ENCODE measurements around the gene ZNF598. TPM values are rescaled to one million over a fixed set of nuclear protein-coding genes. Genes with fewer than 3 reads are reported as not detected.

The ZNF598 gene
- total and polyA plus RNA-seq, 10 of the 15 experiments (the other 5 are each of a cell fraction or from before 2014, with no cell fraction given): 0.08 to 74.0 (median 14.4) TPM

DNA sequence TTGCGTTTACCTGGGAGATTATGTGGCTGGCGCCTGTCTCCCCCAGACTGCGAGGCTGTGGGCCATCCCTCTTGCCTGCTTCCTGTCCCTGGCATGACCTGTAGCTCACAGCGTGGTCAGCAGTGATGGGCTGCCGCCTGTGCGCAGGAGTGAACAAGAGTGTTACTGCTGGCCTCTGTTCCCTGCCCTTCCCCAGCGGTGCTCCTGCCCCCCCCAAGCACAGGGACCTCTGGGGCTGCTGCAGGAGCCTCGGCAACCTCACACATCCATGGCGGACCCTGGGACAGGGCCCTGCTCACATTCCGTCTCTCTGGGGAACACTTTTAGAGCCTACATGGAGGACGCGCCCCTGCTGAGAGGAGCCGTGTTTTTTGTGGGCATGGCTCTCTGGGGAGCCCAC lies 48.8 kb upstream of the ZNF598 start:
- SMC1A ChIA-PET (ENCODE audit: uncharacterized antibody, unreplicated experiment): no interaction called here
- POLR2A ChIA-PET: no interaction called here
- Histone ChIP-seq H3K9me3 (replicated peaks; ENCODE audit: control insufficient read depth, insufficient read depth, low read length) (no peaks in the 10 kb centered on the region), H3K27me3 (replicated peaks in 1 of 2; ENCODE audit: control insufficient read depth in 2 of 2, insufficient read depth in 2 of 2, low read length in 1 of 2) (no peaks in the 10 kb centered on the region), H2AFZ (ENCODE audit: control insufficient read depth, low read depth, low read length) (no peak overlapping the region), H3K79me2 (ENCODE audit: control insufficient read depth, insufficient read depth, low read length) (no peaks in the 10 kb centered on the region), H3K4me2 (ENCODE audit: control insufficient read depth, insufficient read depth) (no peak overlapping the region), H3K36me3 (ENCODE audit: control insufficient read depth in 2 of 2, insufficient read depth in 2 of 2, low read length in 1 of 2) (peaks cover 2 to 7% of the 10 kb centered on the region in 2 experiments; a peak in 2 of 4 replicates), H3K9ac (ENCODE audit: control insufficient read depth, insufficient read depth, low read length) (no peak overlapping the region), H3K4me1 (ENCODE audit: control insufficient read depth, insufficient read depth, low read length) (no peaks in the 10 kb centered on the region), H4K20me1 (ENCODE audit: control insufficient read depth, insufficient read depth) (no peaks in the 10 kb centered on the region), H3K4me3 (no peak overlapping the region), H3K27ac (ENCODE audit: control insufficient read depth, insufficient read depth) (no peak overlapping the region)
- RAD21 ChIA-PET (ENCODE audit: unreplicated experiment): no interaction called here
- DNase-seq (ENCODE audit: low read depth, low spot score): no peak
- ATAC-seq: no peak
- WGBS (ENCODE audit: insufficient coverage, insufficient replicate concordance, low lambda C conversion rate, missing lambda C conversion rate): 87% methylated on average over 13 of the region's 13 CpGs
- in situ Hi-C loops (cut with MboI) (no loop called here), intact Hi-C loops (cut with micrococcal nuclease; ENCODE audit: unreplicated experiment) (no loop called here)
- BruUV-seq (replicated peaks): no TSS peak
- TF ChIP-seq, protein P1, sequence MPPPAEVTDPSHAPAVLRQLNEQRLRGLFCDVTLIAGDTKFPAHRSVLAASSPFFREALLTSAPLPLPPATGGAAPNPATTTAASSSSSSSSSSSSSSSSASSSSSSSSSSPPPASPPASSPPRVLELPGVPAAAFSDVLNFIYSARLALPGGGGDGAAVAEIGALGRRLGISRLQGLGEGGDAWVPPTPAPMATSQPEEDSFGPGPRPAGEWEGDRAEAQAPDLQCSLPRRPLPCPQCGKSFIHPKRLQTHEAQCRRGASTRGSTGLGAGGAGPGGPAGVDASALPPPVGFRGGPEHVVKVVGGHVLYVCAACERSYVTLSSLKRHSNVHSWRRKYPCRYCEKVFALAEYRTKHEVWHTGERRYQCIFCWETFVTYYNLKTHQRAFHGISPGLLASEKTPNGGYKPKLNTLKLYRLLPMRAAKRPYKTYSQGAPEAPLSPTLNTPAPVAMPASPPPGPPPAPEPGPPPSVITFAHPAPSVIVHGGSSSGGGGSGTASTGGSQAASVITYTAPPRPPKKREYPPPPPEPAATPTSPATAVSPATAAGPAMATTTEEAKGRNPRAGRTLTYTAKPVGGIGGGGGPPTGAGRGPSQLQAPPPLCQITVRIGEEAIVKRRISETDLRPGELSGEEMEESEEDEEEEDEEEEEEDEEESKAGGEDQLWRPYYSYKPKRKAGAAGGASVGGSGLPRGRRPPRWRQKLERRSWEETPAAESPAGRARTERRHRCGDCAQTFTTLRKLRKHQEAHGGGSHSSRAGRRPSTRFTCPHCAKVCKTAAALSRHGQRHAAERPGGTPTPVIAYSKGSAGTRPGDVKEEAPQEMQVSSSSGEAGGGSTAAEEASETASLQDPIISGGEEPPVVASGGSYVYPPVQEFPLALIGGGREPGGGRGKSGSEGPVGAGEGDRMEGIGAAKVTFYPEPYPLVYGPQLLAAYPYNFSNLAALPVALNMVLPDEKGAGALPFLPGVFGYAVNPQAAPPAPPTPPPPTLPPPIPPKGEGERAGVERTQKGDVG (CRISPR knock-in tag; IDR thresholded peaks at IDR 0.05): no peak
- TF ChIP-seq ZSCAN29 (IDR thresholded peaks at IDR 0.05): no peak
- CTCF ChIA-PET: no interaction called here
- FAIRE-seq: no peak

DNA sequence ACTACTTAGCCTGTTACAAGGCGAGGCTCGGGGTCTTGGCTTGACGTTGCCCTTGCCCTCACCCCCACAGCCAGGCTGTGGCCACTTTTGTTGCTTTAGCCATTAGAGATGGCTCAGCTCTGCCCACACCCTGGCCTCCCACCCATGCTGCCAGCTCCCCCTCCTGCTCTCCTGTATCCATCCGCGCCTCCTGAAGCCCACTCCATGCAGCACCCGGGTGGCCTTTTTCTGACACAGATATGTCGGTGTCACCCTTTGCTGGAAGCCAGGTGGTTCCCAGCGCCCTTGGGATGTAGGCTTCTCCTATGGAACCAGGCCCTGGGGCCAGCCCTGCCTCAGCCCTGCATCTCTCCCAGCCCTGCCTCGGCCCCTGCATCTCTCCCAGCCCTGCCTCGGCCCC lies 47.8 kb upstream of the ZNF598 start:
- H3K4me2 ChIP-seq (ENCODE audit: control insufficient read depth, insufficient read depth): no peak overlapping the region
- H3K9ac ChIP-seq (ENCODE audit: control insufficient read depth, insufficient read depth, low read length): no peak overlapping the region
- H3K27me3 ChIP-seq (replicated peaks in 1 of 2; ENCODE audit: control insufficient read depth in 2 of 2, insufficient read depth in 2 of 2, low read length in 1 of 2): no peaks in the 10 kb centered on the region
- no peak overlapping the region for H3K4me3 ChIP-seq
- H3K9me3 ChIP-seq (replicated peaks; ENCODE audit: control insufficient read depth, insufficient read depth, low read length): no peaks in the 10 kb centered on the region
- POLR2A ChIA-PET: no interaction called here
- no peak overlapping the region for H2AFZ ChIP-seq (ENCODE audit: control insufficient read depth, low read depth, low read length)
- in situ Hi-C loops (cut with MboI): no loop called here
- H3K79me2 ChIP-seq (ENCODE audit: control insufficient read depth, insufficient read depth, low read length): no peaks in the 10 kb centered on the region
- ATAC-seq (no peak), FAIRE-seq (no peak), DNase-seq (ENCODE audit: low read depth, low spot score) (no peak)
- peaks cover 2 to 11% of the 10 kb centered on the region in 2 experiments; a peak in 2 of 4 replicates for H3K36me3 ChIP-seq (ENCODE audit: control insufficient read depth in 2 of 2, insufficient read depth in 2 of 2, low read length in 1 of 2)
- TF ChIP-seq NR2C1 (IDR thresholded peaks at IDR 0.05): no peak
- TF ChIP-seq CEBPB (IDR thresholded peaks at IDR 0.05; ENCODE audit: borderline replicate concordance in 1 of 2, low read depth in 2 of 2, low read length in 2 of 2): no peak
- TF ChIP-seq SMC3 (IDR thresholded peaks at IDR 0.05; ENCODE audit: borderline replicate concordance, low read length): no peak
- no peak for TF ChIP-seq DPF2 (IDR thresholded peaks at IDR 0.05)
- TF ChIP-seq RAD21 (IDR thresholded peaks at IDR 0.05; ENCODE audit: insufficient read depth, low read depth, low read length): no peak
- TF ChIP-seq EZH2 (IDR thresholded peaks at IDR 0.05; ENCODE audit: borderline replicate concordance, control insufficient read depth, low read depth, low read length): no peak
- no peak for TF ChIP-seq PML (IDR thresholded peaks at IDR 0.05; ENCODE audit: low read length)
- H4K20me1 ChIP-seq (ENCODE audit: control insufficient read depth, insufficient read depth): no peaks in the 10 kb centered on the region
- SMC1A ChIA-PET (ENCODE audit: uncharacterized antibody, unreplicated experiment): no interaction called here
- RAD21 ChIA-PET (ENCODE audit: unreplicated experiment): no interaction called here
- 94% methylated on average over 8 of the region's 10 CpGs for WGBS (ENCODE audit: insufficient coverage, insufficient replicate concordance, low lambda C conversion rate, missing lambda C conversion rate)
- H3K4me1 ChIP-seq (ENCODE audit: control insufficient read depth, insufficient read depth, low read length): no peaks in the 10 kb centered on the region
- intact Hi-C loops (cut with micrococcal nuclease; ENCODE audit: unreplicated experiment): no loop called here
- no peak overlapping the region for H3K27ac ChIP-seq (ENCODE audit: control insufficient read depth, insufficient read depth)
- BruUV-seq (replicated peaks): no TSS peak
- CTCF ChIA-PET: no interaction called here
